Activated naive CD8-positive, alpha-beta T cell treated with anti-CD3 and anti-CD28 coated beads for 36 hours (primary cell): Measurements from ENCODE around the gene CORO2B. TPM values are rescaled to one million over a fixed set of nuclear protein-coding genes. Genes with fewer than 3 reads are reported as not detected.

Source experiments
- DNase-seq: peaks from one replicate; pipeline ENCODE4 v3.0.0; 2021
- H3K27ac Mint-ChIP-seq: one replicate; pipeline ENCODE4 v1.8.0; 2022; ENCODE audit warnings: mild to moderate bottlenecking, moderate library complexity, mixed read lengths
- H3K27me3 Mint-ChIP-seq: one replicate; pipeline ENCODE4 v1.8.0; 2022; ENCODE audit warnings: mild to moderate bottlenecking, mixed read lengths
- H3K36me3 Mint-ChIP-seq: one replicate; pipeline ENCODE4 v1.8.0; 2021; ENCODE audit warnings: mild to moderate bottlenecking, mixed read lengths
- H3K4me1 Mint-ChIP-seq: one replicate; pipeline ENCODE4 v1.8.0; 2021; ENCODE audit warnings: mixed read lengths
- H3K4me3 Mint-ChIP-seq: one replicate; pipeline ENCODE4 v1.8.0; 2022; ENCODE audit warnings: mild to moderate bottlenecking, moderate library complexity, mixed read lengths
- H3K9me3 Mint-ChIP-seq: one replicate; pipeline ENCODE4 v1.8.0; 2022; ENCODE audit warnings: mixed read lengths
- total RNA-seq, 2 experiments: library from RNA; stranded (reverse); gene quantifications; one replicate each; pipeline ENCODE4 v1.2.3, GENCODE V29; 2021

The CORO2B gene
- total RNA-seq, 2 experiments from 2014 or later = not detected

DNA sequence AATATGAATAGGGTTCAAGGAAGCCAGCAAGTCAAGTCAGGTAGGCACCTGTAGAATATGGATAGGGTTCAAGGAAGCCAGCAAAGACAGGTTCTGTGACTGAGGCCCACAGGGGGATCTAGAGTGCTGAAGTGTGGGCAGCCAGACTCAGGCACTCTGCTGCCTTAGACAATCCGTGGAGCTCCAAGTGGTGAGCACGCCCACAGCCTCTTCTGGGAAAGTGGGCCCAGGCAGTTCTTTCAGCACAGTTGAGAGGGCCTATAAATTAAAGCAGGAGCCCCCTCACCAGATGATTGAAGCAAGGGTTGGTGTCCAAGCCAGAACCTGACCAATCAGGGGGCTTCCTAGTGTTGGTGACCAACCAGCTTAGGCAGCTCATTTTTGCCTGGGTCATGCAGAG is 190.9 kb downstream of the CORO2B start:
- Mint-ChIP-seq H3K27me3 (no peaks in the 10 kb centered on the region), H3K36me3 (no peaks in the 10 kb centered on the region), H3K4me1 (no peaks in the 10 kb centered on the region), H3K9me3 (peaks cover 3% of the 10 kb centered on the region), H3K4me3 (no peak overlapping the region), H3K27ac (no peak overlapping the region)
- no peak for DNase-seq

DNA sequence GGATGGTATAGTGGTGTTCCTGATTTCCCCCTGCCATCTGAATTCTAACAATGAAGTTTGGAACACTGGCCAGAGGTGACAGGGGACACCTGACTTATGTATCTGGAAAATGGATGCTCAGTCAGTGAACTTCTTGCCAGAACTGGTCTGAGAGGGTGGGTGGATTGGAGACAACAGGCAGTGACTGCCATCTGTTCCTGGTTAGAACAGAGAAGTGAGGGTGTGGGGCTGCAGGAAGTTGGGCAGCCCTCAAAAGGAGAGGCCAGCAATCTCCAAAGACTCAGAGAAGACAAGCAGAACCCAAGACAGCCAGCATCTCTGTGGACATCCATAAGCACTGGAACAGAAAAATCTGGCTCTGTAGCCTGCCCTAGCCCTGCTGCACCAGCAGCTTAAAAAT is 191.4 kb downstream of the CORO2B start:
- no peaks in the 10 kb centered on the region for H3K4me1 Mint-ChIP-seq
- no peak overlapping the region for H3K27ac Mint-ChIP-seq
- H3K4me3 Mint-ChIP-seq = no peak overlapping the region
- H3K27me3 Mint-ChIP-seq = no peaks in the 10 kb centered on the region
- no peaks in the 10 kb centered on the region for H3K36me3 Mint-ChIP-seq
- H3K9me3 Mint-ChIP-seq = peaks cover 3% of the 10 kb centered on the region
- DNase-seq = no peak

DNA sequence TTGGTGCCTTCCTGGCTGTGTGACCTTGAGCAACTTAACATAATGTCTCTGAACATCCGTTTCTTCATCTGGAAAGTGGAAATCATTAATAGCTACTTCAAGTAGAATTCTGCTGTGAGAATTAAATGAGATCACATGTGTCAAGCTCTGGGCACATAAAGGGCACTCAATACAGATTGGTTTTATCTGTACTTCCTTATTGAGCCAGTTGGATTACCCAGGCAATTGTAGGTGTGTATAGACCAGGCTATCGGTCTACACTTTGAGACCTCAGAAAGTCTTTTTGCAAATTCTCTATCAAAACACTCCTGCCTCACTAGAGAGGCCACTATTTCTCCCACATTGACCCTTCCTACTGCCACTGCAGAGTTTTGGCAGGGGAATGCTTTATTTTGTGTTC is 194.2 kb downstream of the CORO2B start:
- Mint-ChIP-seq H3K4me3 (no peak overlapping the region), H3K9me3 (peaks cover 3% of the 10 kb centered on the region), H3K27ac (no peak overlapping the region), H3K27me3 (no peaks in the 10 kb centered on the region), H3K4me1 (peaks cover 2% of the 10 kb centered on the region), H3K36me3 (peaks cover 8% of the 10 kb centered on the region)
- no peak for DNase-seq

DNA sequence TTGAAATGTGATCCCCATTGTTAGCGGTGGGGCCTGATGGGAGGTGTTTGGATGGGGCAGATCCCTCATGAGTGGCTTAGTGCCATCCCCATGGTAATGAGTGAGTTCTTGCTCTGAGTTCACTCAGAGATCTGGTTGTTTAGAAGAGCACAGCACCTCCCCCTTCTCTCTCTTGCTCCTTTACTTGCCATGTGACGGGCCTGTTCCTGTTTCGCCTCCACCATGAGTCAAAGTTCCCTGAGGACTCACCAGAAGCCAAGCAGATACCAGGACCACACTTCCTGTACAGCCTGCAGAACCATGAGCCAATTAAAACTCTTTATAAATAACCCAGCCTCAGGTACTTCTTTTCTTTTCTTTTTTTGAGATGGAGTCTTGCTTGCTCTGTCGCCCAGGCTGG is 195.3 kb downstream of the CORO2B start:
- peaks cover 12% of the 10 kb centered on the region for H3K36me3 Mint-ChIP-seq
- no peaks in the 10 kb centered on the region for H3K27me3 Mint-ChIP-seq
- DNase-seq = no peak
- no peak overlapping the region for H3K27ac Mint-ChIP-seq
- peaks cover 3% of the 10 kb centered on the region for H3K9me3 Mint-ChIP-seq
- H3K4me1 Mint-ChIP-seq = peaks cover 2% of the 10 kb centered on the region
- no peak overlapping the region for H3K4me3 Mint-ChIP-seq

DNA sequence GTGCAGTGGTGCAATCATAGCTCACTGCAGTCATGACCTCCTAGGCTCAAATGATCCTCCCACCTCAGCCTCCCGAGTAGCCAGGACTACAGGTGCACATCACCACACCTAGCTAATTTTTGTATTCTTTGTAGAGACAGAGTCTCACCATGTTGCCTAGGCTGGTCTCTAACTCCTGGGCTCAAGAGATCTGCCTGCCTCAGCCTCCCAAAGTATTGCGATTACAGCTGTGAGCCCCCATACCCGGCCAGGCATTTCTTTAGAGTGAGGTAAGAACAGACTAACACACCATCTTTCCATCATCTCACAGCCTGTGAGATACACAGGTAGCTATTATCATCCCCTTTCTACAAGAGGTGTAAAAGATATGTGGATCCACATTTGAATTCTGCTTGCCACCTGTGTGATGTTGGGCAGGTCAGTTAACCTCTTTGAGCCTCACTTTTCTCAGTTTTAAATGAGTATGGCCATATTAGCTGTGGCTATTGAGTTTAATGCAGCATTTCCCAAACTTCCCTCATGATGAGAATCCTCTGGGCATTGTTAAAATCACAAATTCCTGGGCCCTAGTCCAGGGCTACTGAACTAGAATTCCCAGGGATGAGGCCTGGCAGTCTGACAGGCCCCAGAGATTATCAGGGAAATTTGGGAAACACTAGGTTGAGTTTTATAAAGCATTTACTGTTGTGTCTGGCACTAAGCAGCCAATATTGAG is 195.9 kb downstream of the CORO2B start:
- no peak overlapping the region for H3K4me3 Mint-ChIP-seq
- H3K4me1 Mint-ChIP-seq = peaks cover 2% of the 10 kb centered on the region
- no peak overlapping the region for H3K27ac Mint-ChIP-seq
- H3K27me3 Mint-ChIP-seq = no peaks in the 10 kb centered on the region
- DNase-seq = no peak
- H3K9me3 Mint-ChIP-seq = peaks cover 3% of the 10 kb centered on the region
- peaks cover 15% of the 10 kb centered on the region for H3K36me3 Mint-ChIP-seq

DNA sequence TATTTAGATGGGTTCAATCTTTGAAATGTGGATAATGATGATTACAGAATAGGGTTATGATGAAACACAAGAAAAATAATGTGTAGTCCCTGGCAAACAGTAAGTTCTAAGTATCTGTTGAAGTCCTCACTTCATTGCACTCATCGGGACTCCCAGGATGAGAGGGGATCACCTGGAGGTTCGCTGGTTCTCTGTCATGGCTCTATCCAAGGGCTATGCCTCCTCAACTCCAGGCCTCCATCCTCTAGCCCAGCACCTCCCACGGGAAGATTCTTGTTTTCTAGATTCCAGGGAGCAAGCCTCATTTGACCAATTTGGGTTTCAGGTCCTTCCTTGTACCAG is 196.4 kb downstream of the CORO2B start:
- DNase-seq = no peak
- H3K27ac Mint-ChIP-seq = no peak overlapping the region
- H3K9me3 Mint-ChIP-seq = peaks cover 3% of the 10 kb centered on the region
- peaks cover 15% of the 10 kb centered on the region for H3K36me3 Mint-ChIP-seq
- peaks cover 2% of the 10 kb centered on the region for H3K4me1 Mint-ChIP-seq
- no peaks in the 10 kb centered on the region for H3K27me3 Mint-ChIP-seq
- H3K4me3 Mint-ChIP-seq = no peak overlapping the region

DNA sequence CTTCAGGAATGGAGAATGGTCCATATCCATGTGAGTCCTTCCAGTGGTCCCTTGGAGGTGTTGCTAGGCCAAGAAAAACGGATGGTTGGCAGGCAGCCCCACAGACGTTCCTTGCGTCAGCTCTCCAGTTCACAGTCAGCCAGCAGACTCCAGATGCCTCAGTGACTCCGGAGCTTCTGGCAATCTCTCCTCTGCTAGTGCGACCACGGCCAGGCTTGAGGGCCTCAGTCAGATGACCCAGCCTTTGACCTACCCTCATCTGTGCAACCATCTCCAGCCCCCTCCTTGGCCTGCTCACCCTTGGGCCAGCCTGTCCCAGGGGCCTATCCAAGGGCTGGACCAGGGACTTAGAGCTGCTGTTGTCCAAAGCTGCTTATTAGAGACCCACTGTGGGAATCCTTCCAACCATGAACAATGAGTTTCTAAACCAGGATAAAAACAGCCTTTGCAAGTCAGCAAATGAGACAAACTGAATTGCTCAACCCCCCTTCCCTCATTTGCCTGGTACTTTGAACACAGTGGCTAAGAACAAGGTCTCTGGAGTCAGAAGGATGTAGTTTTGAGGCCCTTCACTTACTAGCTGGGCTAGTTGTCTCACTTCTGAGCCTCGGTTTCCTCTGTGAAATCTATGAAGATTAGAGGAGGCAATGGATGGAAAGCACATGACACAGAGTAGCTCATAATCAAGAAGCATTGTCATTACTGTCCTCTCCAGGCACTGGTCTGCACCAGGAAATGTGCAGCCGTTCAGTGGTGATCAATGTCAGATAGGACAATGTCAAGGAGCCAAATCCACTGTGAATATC is 197.1 kb downstream of the CORO2B start:
- peaks cover 2% of the 10 kb centered on the region for H3K4me1 Mint-ChIP-seq
- no peak overlapping the region for H3K27ac Mint-ChIP-seq
- DNase-seq = no peak
- H3K4me3 Mint-ChIP-seq = no peak overlapping the region
- peaks cover 3% of the 10 kb centered on the region for H3K9me3 Mint-ChIP-seq
- no peaks in the 10 kb centered on the region for H3K27me3 Mint-ChIP-seq
- peaks cover 15% of the 10 kb centered on the region for H3K36me3 Mint-ChIP-seq

DNA sequence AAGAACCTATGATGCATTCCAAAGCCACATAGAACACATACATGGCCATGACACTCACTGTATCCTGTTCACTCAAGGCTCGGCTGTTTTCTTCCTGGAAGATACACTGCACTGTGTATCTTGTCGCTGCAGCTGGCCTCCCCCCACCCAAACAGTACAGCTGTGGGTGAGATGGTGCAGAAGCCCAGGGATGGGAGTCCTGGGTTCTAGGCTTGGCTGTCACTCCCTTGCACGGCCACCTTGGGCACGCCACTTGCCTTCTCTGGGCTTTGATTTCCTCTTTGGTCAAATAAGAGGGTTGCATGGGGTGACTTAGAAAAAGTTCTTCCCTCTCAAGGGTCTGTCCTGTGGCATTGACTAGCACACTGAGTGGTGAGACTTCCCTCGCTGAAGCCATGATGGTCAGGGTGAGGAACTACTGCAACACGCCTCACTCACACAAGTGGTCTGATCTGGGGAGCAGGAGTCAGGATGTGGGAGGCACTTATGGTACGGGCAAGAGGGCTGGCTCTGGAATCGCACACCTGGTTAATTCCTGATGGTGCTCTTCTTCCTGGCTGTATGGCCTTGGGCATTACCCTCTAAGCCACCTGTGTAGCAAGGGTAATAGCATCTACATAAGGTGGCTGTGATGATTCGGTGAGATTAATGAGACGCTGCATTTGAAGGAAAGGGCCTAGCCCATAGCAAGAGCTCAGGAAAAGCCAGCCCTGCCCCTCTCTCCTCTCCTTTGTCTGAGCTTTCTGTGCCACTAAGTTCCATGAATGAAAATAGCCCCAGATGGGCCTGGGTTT is 197.9 kb downstream of the CORO2B start:
- Mint-ChIP-seq H3K4me1 (peaks cover 3% of the 10 kb centered on the region), H3K9me3 (peaks cover 3% of the 10 kb centered on the region), H3K4me3 (no peak overlapping the region), H3K36me3 (peaks cover 16% of the 10 kb centered on the region), H3K27me3 (no peaks in the 10 kb centered on the region), H3K27ac (peak overlapping the region; percentile 68)
- no peak for DNase-seq

Other genes with a start within 250 kb of the CORO2B start
- gene ITGA11, start 146.8 kb upstream of the CORO2B start, total RNA-seq = 1 to 10 TPM; 1.7 to 1.8 TPM
- 100 to 1,000 TPM; 277 to 295 TPM for gene ANP32A, start 241.9 kb downstream of the CORO2B start, total RNA-seq